ENCODE results near the gene ASTN2.

- TF ChIP-seq CTCF (IDR thresholded peaks at IDR 0.05; ENCODE audit: low read depth, low read length, missing input control) = no peak
- no peak for TF ChIP-seq YY1 (IDR thresholded peaks at IDR 0.05)
- TF ChIP-seq RAD21 (IDR thresholded peaks at IDR 0.05) = no peak
- no peak for TF ChIP-seq JUND (IDR thresholded peaks at IDR 0.05)
- no peak for TF ChIP-seq ATF3 (IDR thresholded peaks at IDR 0.05)
- TF ChIP-seq, protein P1, sequence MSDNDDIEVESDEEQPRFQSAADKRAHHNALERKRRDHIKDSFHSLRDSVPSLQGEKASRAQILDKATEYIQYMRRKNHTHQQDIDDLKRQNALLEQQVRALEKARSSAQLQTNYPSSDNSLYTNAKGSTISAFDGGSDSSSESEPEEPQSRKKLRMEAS (IDR thresholded peaks at IDR 0.05) = no peak
- no peak for TF ChIP-seq HNF4G (IDR thresholded peaks at IDR 0.05)
- TF ChIP-seq, protein P2, sequence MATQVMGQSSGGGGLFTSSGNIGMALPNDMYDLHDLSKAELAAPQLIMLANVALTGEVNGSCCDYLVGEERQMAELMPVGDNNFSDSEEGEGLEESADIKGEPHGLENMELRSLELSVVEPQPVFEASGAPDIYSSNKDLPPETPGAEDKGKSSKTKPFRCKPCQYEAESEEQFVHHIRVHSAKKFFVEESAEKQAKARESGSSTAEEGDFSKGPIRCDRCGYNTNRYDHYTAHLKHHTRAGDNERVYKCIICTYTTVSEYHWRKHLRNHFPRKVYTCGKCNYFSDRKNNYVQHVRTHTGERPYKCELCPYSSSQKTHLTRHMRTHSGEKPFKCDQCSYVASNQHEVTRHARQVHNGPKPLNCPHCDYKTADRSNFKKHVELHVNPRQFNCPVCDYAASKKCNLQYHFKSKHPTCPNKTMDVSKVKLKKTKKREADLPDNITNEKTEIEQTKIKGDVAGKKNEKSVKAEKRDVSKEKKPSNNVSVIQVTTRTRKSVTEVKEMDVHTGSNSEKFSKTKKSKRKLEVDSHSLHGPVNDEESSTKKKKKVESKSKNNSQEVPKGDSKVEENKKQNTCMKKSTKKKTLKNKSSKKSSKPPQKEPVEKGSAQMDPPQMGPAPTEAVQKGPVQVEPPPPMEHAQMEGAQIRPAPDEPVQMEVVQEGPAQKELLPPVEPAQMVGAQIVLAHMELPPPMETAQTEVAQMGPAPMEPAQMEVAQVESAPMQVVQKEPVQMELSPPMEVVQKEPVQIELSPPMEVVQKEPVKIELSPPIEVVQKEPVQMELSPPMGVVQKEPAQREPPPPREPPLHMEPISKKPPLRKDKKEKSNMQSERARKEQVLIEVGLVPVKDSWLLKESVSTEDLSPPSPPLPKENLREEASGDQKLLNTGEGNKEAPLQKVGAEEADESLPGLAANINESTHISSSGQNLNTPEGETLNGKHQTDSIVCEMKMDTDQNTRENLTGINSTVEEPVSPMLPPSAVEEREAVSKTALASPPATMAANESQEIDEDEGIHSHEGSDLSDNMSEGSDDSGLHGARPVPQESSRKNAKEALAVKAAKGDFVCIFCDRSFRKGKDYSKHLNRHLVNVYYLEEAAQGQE (IDR thresholded peaks at IDR 0.05) = no peak
Measured at GRCh38 chr9:117400171-117400570, 14.7 kb downstream of the ASTN2 start.

All from liver (tissue), 3 donors.